ENCODE results near the gene CCDC88A. TPM values are rescaled to one million over a fixed set of nuclear protein-coding genes. Genes with fewer than 3 reads are reported as not detected.

CCDC88A gene
- polyA plus RNA-seq, 1 of the 3 experiments (the other 2 are of a cell fraction): 7.0 TPM

DNA sequence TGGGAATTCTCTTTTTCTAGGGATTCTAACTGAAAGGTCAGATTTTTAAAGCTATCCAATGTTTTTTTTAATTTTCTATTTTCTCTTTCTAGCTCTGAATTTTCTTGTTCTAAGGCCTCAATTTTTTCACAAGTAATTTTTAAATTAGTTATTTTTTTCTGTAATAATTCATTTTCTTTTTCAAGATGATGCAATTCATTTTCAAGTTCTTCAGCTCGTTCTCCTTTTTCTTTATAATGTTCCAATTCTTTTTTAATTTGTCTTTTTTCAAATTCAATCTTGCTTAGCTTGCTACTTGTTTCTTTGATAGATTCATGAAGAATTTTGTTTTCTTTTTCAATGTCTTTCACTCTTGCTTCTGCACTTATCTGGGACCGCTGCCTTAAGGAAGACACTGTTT, 84.9 kb downstream of the CCDC88A start:
- ChIA-PET CTCF (interaction anchor here (1.6 kb wide), 1 partner anchor 19 kb away, joined by 4 read pairs; no protein-coding TSS in a partner anchor), POLR2A (no interaction called here)
- no peaks in the 10 kb centered on the region for H3K9me2 ChIP-seq
- peaks cover 23 to 30% of the 10 kb centered on the region in 2 experiments for H3K36me3 ChIP-seq (replicated peaks in 1 of 2; ENCODE audit: control insufficient read depth in 1 of 2, insufficient read depth in 2 of 2, low read length in 1 of 2)
- H3K9ac ChIP-seq: no peak overlapping the region
- H3F3A ChIP-seq (replicated peaks; ENCODE audit: insufficient read depth): peaks cover 4% of the 10 kb centered on the region
- H3K4me1 ChIP-seq (ENCODE audit: control insufficient read depth in 1 of 2, insufficient read depth in 2 of 2, low read depth in 1 of 2, low read length in 1 of 2): peaks cover 0 to 4% of the 10 kb centered on the region in 2 experiments; a peak in 1 of 4 replicates
- H3K9me3 ChIP-seq: no peaks in the 10 kb centered on the region
- no peaks in the 10 kb centered on the region for H3K79me2 ChIP-seq (ENCODE audit: insufficient read depth)
- no peak overlapping the region for H3K4me3 ChIP-seq (ENCODE audit: low read depth in 2 of 2, low read length in 1 of 2)
- no peak overlapping the region for H2AFZ ChIP-seq (ENCODE audit: low read depth)
- no peaks in the 10 kb centered on the region for H4K20me1 ChIP-seq (ENCODE audit: insufficient read depth)
- H3K4me2 ChIP-seq: no peak overlapping the region
- WGBS (ENCODE audit: low lambda C conversion rate): 96% methylated on average over 2 of the region's 2 CpGs
- DNase-seq: no peak
- H3K27ac ChIP-seq (ENCODE audit: low read depth in 2 of 2, low read length in 1 of 2): no peak overlapping the region
- TF ChIP-seq EP300 (IDR thresholded peaks at IDR 0.05; ENCODE audit: borderline replicate concordance in 1 of 2, low read depth in 1 of 2, low read length in 1 of 2) (no peak), RCOR1 (IDR thresholded peaks at IDR 0.05; ENCODE audit: low read length) (no peak), TEAD4 (IDR thresholded peaks at IDR 0.05; ENCODE audit: borderline replicate concordance, insufficient read depth) (no peak), RAD21 (IDR thresholded peaks at IDR 0.05; ENCODE audit: low read length) (no peak), SMC3 (IDR thresholded peaks at IDR 0.05; ENCODE audit: low read depth, low read length) (no peak), TAF1 (IDR thresholded peaks at IDR 0.05; ENCODE audit: borderline replicate concordance, low read depth, low read length) (no peak), FOXJ3 (CRISPR knock-in tag; IDR thresholded peaks at IDR 0.05) (no peak)
- H3K27me3 ChIP-seq (ENCODE audit: insufficient read depth): no peaks in the 10 kb centered on the region

DNA sequence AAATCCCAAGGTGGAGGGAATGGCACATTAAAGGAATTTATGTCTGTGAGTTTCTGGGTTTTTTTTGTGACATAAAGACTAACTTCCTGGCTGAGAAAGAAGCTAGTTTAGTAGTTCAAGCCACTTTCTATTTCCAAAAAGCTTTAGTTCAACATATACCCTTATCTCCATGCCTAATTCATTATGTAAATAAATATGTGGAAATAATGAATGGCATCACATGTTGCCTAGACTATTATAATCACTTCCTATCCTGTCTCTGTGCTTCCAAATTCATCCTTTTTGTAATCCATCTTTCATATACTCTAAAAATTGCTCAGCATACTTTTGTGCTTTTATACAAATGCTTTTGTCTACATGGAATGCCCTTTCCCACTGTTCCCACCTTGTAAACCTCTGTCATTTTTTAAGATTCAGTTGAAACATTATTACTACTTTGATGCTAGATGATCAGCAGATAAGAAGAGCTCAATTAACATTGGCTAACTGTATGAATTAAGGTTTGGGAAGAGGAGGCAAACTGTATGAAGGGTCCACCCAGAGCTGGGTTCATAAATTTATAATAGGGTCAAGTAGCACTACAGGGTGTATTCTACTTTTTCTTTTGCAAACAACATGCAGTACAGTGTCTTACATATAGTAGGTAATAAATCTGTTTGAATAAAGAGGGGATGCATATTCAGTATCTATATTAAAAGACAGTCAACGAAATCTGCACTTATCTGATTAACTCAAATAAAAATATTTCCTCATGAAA, 88.9 kb downstream of the CCDC88A start:
- 96% methylated on average over 1 of the region's 1 CpG for WGBS (ENCODE audit: low lambda C conversion rate)
- H3K4me1 ChIP-seq (ENCODE audit: control insufficient read depth in 1 of 2, insufficient read depth in 2 of 2, low read depth in 1 of 2, low read length in 1 of 2): no peaks in the 10 kb centered on the region
- peaks cover 40 to 46% of the 10 kb centered on the region in 2 experiments for H3K36me3 ChIP-seq (replicated peaks in 1 of 2; ENCODE audit: control insufficient read depth in 1 of 2, insufficient read depth in 2 of 2, low read length in 1 of 2)
- ChIA-PET CTCF (interaction anchor here (1.0 kb wide), 1 partner anchor 10 kb away, joined by 3 read pairs; no protein-coding TSS in a partner anchor), POLR2A (no interaction called here)
- H3F3A ChIP-seq (replicated peaks; ENCODE audit: insufficient read depth): peaks cover 4% of the 10 kb centered on the region
- no peak for DNase-seq
- no peaks in the 10 kb centered on the region for H3K79me2 ChIP-seq (ENCODE audit: insufficient read depth)
- H3K9me3 ChIP-seq: no peaks in the 10 kb centered on the region
- H3K4me3 ChIP-seq (ENCODE audit: low read depth in 2 of 2, low read length in 1 of 2): no peak overlapping the region
- H3K9me2 ChIP-seq: no peaks in the 10 kb centered on the region
- H3K27ac ChIP-seq (ENCODE audit: low read depth in 2 of 2, low read length in 1 of 2): no peak overlapping the region
- H3K27me3 ChIP-seq (ENCODE audit: insufficient read depth): no peaks in the 10 kb centered on the region
- H4K20me1 ChIP-seq (ENCODE audit: insufficient read depth): no peaks in the 10 kb centered on the region
- H3K9ac ChIP-seq: no peak overlapping the region
- H2AFZ ChIP-seq (ENCODE audit: low read depth): no peak overlapping the region
- TF ChIP-seq MXI1 (IDR thresholded peaks at IDR 0.05; ENCODE audit: low read depth, low read length) (no peak), FOSL2 (IDR thresholded peaks at IDR 0.05; ENCODE audit: borderline replicate concordance, low read depth) (no peak), GABPA (IDR thresholded peaks at IDR 0.05; ENCODE audit: low read depth) (no peak), RXRA (IDR thresholded peaks at IDR 0.05; ENCODE audit: borderline replicate concordance, low read depth) (no peak), EZH2phosphoT487 (IDR thresholded peaks at IDR 0.05; ENCODE audit: borderline replicate concordance, low read depth) (no peak)
- TF ChIP-seq, protein P1, sequence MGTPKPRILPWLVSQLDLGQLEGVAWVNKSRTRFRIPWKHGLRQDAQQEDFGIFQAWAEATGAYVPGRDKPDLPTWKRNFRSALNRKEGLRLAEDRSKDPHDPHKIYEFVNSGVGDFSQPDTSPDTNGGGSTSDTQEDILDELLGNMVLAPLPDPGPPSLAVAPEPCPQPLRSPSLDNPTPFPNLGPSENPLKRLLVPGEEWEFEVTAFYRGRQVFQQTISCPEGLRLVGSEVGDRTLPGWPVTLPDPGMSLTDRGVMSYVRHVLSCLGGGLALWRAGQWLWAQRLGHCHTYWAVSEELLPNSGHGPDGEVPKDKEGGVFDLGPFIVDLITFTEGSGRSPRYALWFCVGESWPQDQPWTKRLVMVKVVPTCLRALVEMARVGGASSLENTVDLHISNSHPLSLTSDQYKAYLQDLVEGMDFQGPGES (IDR thresholded peaks at IDR 0.05; ENCODE audit: low read depth, low read length): no peak
- H3K4me2 ChIP-seq: no peak overlapping the region
